ENCODE data around the gene SGMS2.

DNA sequence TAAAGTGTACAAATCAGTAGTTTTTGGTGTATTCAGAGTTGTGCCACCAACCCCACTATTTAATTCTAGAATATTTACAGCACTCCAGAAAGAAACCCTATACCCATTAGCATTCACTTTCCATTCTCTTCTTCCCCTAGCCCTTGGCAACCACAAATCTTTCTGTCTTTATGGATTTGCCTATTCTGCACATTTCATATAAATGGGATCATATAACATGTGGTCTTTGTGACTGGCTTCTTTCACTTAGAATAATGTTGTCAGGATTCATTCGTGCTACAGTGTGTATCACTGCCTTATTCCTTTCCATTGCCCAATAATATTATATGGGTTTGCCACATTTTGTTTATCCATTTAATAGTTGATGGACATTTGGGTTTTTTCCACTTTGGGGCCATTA is 32.2 kb downstream of the SGMS2 start:
- TF ChIP-seq POLR2A (IDR thresholded peaks at IDR 0.05; ENCODE audit: low read depth, low read length) (no peak), POLR2AphosphoS5 (IDR thresholded peaks at IDR 0.05; ENCODE audit: low read depth, low read length) (no peak), TAF1 (IDR thresholded peaks at IDR 0.05; ENCODE audit: borderline replicate concordance, low read depth, low read length) (no peak)

All from GM12892 (cell line).